WTC11 (cell line): ENCODE results near the gene SDHA. TPM values are rescaled to one million over a fixed set of nuclear protein-coding genes. Genes with fewer than 3 reads are reported as not detected.
"Not testable (repeated sequence)": the region's sequence is repeated elsewhere in the genome, so short reads cannot be mapped to it uniquely, and the experiment has no call there.

Experiments
- ATAC-seq: fragments of 200-7000 bp; cut with Tn5 transposase; 2 replicates; pipeline ENCODE4 v1.10.0; 2021; ENCODE audit warnings: mild to moderate bottlenecking, moderate library complexity
- CTCF ChIA-PET: fragments of 300-600 bp; sonication (Branson Sonifier 250); formaldehyde crosslinking; loops from one replicate; lab custom pipeline; 2021; ENCODE audit warnings: antibody characterized with exemption; lab: Charles Lee
- POLR2A ChIA-PET: fragments of 350-600 bp; sonication (Branson Sonifier 250); formaldehyde crosslinking; loops from one replicate; lab custom pipeline; 2021; ENCODE audit warnings: antibody characterized with exemption; lab: Charles Lee
- DNase-seq: peaks from one replicate; pipeline ENCODE4 v3.0.0; 2021; ENCODE audit warnings: low spot score
- H3K27ac Mint-ChIP-seq: 2 replicates; pipeline ENCODE4 v1.8.0; 2021; ENCODE audit warnings: mixed read lengths
- H3K27me3 Mint-ChIP-seq: 2 replicates; pipeline ENCODE4 v1.8.0; 2021; ENCODE audit warnings: low read depth, mild to moderate bottlenecking, moderate library complexity, mixed read lengths
- H3K36me3 Mint-ChIP-seq: 2 replicates; pipeline ENCODE4 v1.8.0; 2021; ENCODE audit warnings: mixed read lengths
- H3K4me1 Mint-ChIP-seq: 2 replicates; pipeline ENCODE4 v1.8.0; 2022; ENCODE audit warnings: mixed read lengths
- H3K4me3 Mint-ChIP-seq: 2 replicates; pipeline ENCODE4 v1.8.0; 2021; ENCODE audit warnings: mild to moderate bottlenecking, moderate library complexity, mixed read lengths
- H3K9me3 Mint-ChIP-seq: 2 replicates; pipeline ENCODE4 v1.8.0; 2021; ENCODE audit warnings: mixed read lengths
- CBFB ChIP-seq: sonication (generic); formaldehyde crosslinking; IDR thresholded peaks from 2 replicates; pipeline ENCODE4 v1.8.1; 2022; ENCODE audit warnings: mild to moderate bottlenecking, low read depth, missing genetic modification reagents
- E2F1 ChIP-seq: sonication (generic); formaldehyde crosslinking; IDR thresholded peaks from 2 replicates; pipeline ENCODE4 v1.8.0; 2022; ENCODE audit warnings: mild to moderate bottlenecking, missing genetic modification reagents
- ELF4 ChIP-seq: sonication (generic); formaldehyde crosslinking; IDR thresholded peaks from 2 replicates; pipeline ENCODE4 v1.8.1; 2022; ENCODE audit warnings: low read depth, mild to moderate bottlenecking, moderate library complexity, missing genetic modification reagents
- ETV6 ChIP-seq: sonication (generic); formaldehyde crosslinking; IDR thresholded peaks from 2 replicates; pipeline ENCODE4 v1.8.1; 2022; ENCODE audit warnings: mild to moderate bottlenecking, missing genetic modification reagents
- FOXJ3 ChIP-seq: sonication (generic); formaldehyde crosslinking; IDR thresholded peaks from 2 replicates; pipeline ENCODE4 v1.9.0; 2021; ENCODE audit warnings: missing genetic modification reagents, mild to moderate bottlenecking, borderline replicate concordance
- FOXK1 ChIP-seq: sonication (generic); formaldehyde crosslinking; IDR thresholded peaks from 2 replicates; pipeline ENCODE4 v1.8.0; 2022; ENCODE audit warnings: mild to moderate bottlenecking, moderate library complexity, missing genetic modification reagents
- HMGA2 ChIP-seq: fragments of 250-450 bp; sonication (Bioruptor Pico); IDR thresholded peaks from 2 replicates; pipeline ENCODE4 v1.4.0; 2021; ENCODE audit warnings: mild to moderate bottlenecking, moderate library complexity
- JAZF1 ChIP-seq: fragments of 250-450 bp; sonication (Bioruptor Pico); IDR thresholded peaks from 2 replicates; pipeline ENCODE4 v1.9.0; 2021; ENCODE audit warnings: moderate library complexity, mild to moderate bottlenecking, inconsistent platforms
- JUN ChIP-seq: sonication (generic); formaldehyde crosslinking; IDR thresholded peaks from 2 replicates; pipeline ENCODE4 v1.8.0; 2023; ENCODE audit warnings: mild to moderate bottlenecking, missing genetic modification reagents
- KAT7 ChIP-seq: sonication (generic); formaldehyde crosslinking; IDR thresholded peaks from 2 replicates; pipeline ENCODE4 v1.8.1; 2023; ENCODE audit warnings: missing genetic modification reagents, mild to moderate bottlenecking, borderline replicate concordance
- MYBL2 ChIP-seq: sonication (generic); formaldehyde crosslinking; IDR thresholded peaks from 2 replicates; pipeline ENCODE4 v1.8.1; 2023; ENCODE audit warnings: mild to moderate bottlenecking, moderate library complexity, missing genetic modification reagents
- NFATC4 ChIP-seq: fragments of 250-450 bp; sonication (Bioruptor Pico); IDR thresholded peaks from 2 replicates; pipeline ENCODE4 v1.9.0; 2021; ENCODE audit warnings: mild to moderate bottlenecking
- NFYB ChIP-seq: sonication (generic); formaldehyde crosslinking; conservative IDR thresholded peaks from 2 replicates; pipeline ENCODE4 v1.8.0; 2022; ENCODE audit warnings: low read depth, missing genetic modification reagents
- NR1H2 ChIP-seq: sonication (generic); formaldehyde crosslinking; IDR thresholded peaks from 2 replicates; pipeline ENCODE4 v1.9.0; 2021; ENCODE audit warnings: mild to moderate bottlenecking, moderate library complexity, missing genetic modification reagents
- SOX15 ChIP-seq: fragments of 250-450 bp; sonication (Bioruptor Pico); IDR thresholded peaks from 2 replicates; pipeline ENCODE4 v1.9.0; 2021; ENCODE audit warnings: mild to moderate bottlenecking
- SP1 ChIP-seq: sonication (generic); formaldehyde crosslinking; conservative IDR thresholded peaks from 2 replicates; pipeline ENCODE4 v1.8.1; 2022; ENCODE audit warnings: missing genetic modification reagents
- ZNF263 ChIP-seq: sonication (generic); formaldehyde crosslinking; IDR thresholded peaks from 2 replicates; pipeline ENCODE4 v1.8.1; 2022; ENCODE audit warnings: low read depth, mild to moderate bottlenecking, moderate library complexity, missing genetic modification reagents
- ZNF317 ChIP-seq: sonication (generic); formaldehyde crosslinking; IDR thresholded peaks from 2 replicates; pipeline ENCODE4 v1.8.1; 2023; ENCODE audit warnings: low read depth, mild to moderate bottlenecking, moderate library complexity, missing genetic modification reagents, borderline replicate concordance
- total RNA-seq: library from RNA; stranded (reverse); gene quantifications from 3 replicates; pipeline ENCODE4 v1.2.3, GENCODE V29; 2021
- TF ChIP-seq, protein P1 (sequence below): sonication (generic); formaldehyde crosslinking; IDR thresholded peaks from 2 replicates; pipeline ENCODE4 v1.8.1; 2023; ENCODE audit warnings: mild to moderate bottlenecking, missing genetic modification reagents
- TF ChIP-seq, protein P2 (sequence below): sonication (generic); formaldehyde crosslinking; IDR thresholded peaks from 2 replicates; pipeline ENCODE4 v1.8.0; 2022; ENCODE audit warnings: mild to moderate bottlenecking, missing genetic modification reagents

SDHA gene
- total RNA-seq, 1 experiment from 2014 or later = 145 TPM

GRCh38 chr5:196350-196749, 21.8 kb upstream of the SDHA start:
- POLR2A ChIA-PET = no interaction called here
- ATAC-seq = no peak

DNA sequence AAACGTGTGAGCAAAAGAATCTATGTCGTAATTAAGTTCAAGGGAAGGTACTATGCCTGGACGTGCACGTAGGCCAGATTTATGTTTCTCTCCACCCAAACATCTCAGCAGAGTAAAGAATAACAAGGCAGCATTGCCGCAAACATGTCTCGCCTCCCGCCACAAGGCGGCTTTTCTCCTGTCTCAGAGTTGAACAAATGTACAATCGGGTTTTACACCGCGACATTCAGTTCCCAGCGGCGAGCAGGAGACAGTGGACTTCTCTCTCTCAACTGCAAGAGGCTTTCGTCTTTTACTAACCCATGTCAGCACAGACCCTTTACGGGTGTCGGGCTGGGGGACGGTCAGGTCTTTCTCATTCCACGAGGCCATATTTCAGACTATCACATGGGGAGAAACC, 21.1 kb upstream of the SDHA start:
- Mint-ChIP-seq H3K27ac (peak overlapping the region; percentile 60; the same call in 1 of the 2 replicates), H3K4me1 (peaks cover 10% of the 10 kb centered on the region)
- H3K4me3 Mint-ChIP-seq, ATAC-seq, CTCF ChIA-PET, H3K27me3 Mint-ChIP-seq, H3K36me3 Mint-ChIP-seq, POLR2A ChIA-PET, H3K9me3 Mint-ChIP-seq, DNase-seq: not testable (repeated sequence)

More at GRCh38 chr5:196350-196749, 21.8 kb upstream of the SDHA start:
- TF ChIP-seq SOX15 (no peak), ZNF317 (no peak), FOXK1 (no peak), ZNF263 (CRISPR knock-in tag) (no peak)
- no peak for DNase-seq
- Mint-ChIP-seq H3K36me3 (no peaks in the 10 kb centered on the region), H3K9me3 (no peaks in the 10 kb centered on the region), H3K27ac (no peak overlapping the region), H3K27me3 (no peaks in the 10 kb centered on the region), H3K4me3 (no peak overlapping the region), H3K4me1 (peaks cover 4% of the 10 kb centered on the region)
- CTCF ChIA-PET = interaction anchor here (0.5 kb wide), 1 partner anchor 11 kb away, joined by 3 read pairs; no protein-coding TSS in a partner anchor

GRCh38 chr5:197892-198489, 20.1 kb upstream of the SDHA start:
- Mint-ChIP-seq H3K4me1 (peaks cover 11% of the 10 kb centered on the region), H3K9me3 (no peaks in the 10 kb centered on the region), H3K4me3 (no peak overlapping the region), H3K27ac (peak overlapping the region; percentile 53; the same call in 1 of the 2 replicates), H3K36me3 (no peaks in the 10 kb centered on the region), H3K27me3 (no peaks in the 10 kb centered on the region)
- ATAC-seq = no peak
- ChIA-PET CTCF (no interaction called here), POLR2A (no interaction called here)
- TF ChIP-seq SP1 (CRISPR knock-in tag) (no peak), MYBL2 (CRISPR knock-in tag) (no peak), JUN (CRISPR knock-in tag) (no peak), JAZF1 (no peak), KAT7 (no peak), ETV6 (no peak), E2F1 (CRISPR knock-in tag) (no peak)
- TF ChIP-seq, protein P1, sequence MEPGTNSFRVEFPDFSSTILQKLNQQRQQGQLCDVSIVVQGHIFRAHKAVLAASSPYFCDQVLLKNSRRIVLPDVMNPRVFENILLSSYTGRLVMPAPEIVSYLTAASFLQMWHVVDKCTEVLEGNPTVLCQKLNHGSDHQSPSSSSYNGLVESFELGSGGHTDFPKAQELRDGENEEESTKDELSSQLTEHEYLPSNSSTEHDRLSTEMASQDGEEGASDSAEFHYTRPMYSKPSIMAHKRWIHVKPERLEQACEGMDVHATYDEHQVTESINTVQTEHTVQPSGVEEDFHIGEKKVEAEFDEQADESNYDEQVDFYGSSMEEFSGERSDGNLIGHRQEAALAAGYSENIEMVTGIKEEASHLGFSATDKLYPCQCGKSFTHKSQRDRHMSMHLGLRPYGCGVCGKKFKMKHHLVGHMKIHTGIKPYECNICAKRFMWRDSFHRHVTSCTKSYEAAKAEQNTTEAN = no peak
- DNase-seq = no peak

- CTCF ChIA-PET = interaction anchor here (1.6 kb wide), 1 partner anchor 10 kb away, joined by 9 read pairs; no protein-coding TSS in a partner anchor
- H3K9me3 Mint-ChIP-seq = no peaks in the 10 kb centered on the region
- ATAC-seq (no peak), DNase-seq (no peak)
- no peak overlapping the region for H3K27ac Mint-ChIP-seq
- no peak overlapping the region for H3K4me3 Mint-ChIP-seq
- no peaks in the 10 kb centered on the region for H3K27me3 Mint-ChIP-seq
- peaks cover 11% of the 10 kb centered on the region for H3K4me1 Mint-ChIP-seq
- peaks cover 3% of the 10 kb centered on the region; the same call in 1 of the 2 replicates for H3K36me3 Mint-ChIP-seq
- POLR2A ChIA-PET = no interaction called here
- TF ChIP-seq NFATC4 (CRISPR knock-in tag) = no peak
- TF ChIP-seq ZNF317 = no peak
- TF ChIP-seq NR1H2 (CRISPR knock-in tag) = no peak
- TF ChIP-seq, protein P2, sequence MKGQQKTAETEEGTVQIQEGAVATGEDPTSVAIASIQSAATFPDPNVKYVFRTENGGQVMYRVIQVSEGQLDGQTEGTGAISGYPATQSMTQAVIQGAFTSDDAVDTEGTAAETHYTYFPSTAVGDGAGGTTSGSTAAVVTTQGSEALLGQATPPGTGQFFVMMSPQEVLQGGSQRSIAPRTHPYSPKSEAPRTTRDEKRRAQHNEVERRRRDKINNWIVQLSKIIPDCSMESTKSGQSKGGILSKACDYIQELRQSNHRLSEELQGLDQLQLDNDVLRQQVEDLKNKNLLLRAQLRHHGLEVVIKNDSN (CRISPR knock-in tag) = no peak
- no peak for TF ChIP-seq FOXJ3 (CRISPR knock-in tag)
- no peak for TF ChIP-seq CBFB (CRISPR knock-in tag)
- no peak for TF ChIP-seq ELF4
- TF ChIP-seq HMGA2 (CRISPR knock-in tag) = no peak
- TF ChIP-seq NFYB = no peak
These were observed 19.5 kb upstream of the SDHA start for GRCh38 chr5:198516-199196.
